K562 (cell line): ENCODE measurements around the gene ANKRD34A. TPM values are rescaled to one million over a fixed set of nuclear protein-coding genes. Genes with fewer than 3 reads are reported as not detected.

Source experiments
- ATF3 ChIP-seq, 2 experiments: fragments of 450-650 bp in 1 of 2; sonication (generic) in 1 of 2; formaldehyde crosslinking in 1 of 2; IDR thresholded peaks in 1 of 2; conservative IDR thresholded peaks in 1 of 2; 2 replicates each; pipeline versions ENCODE4 v1.6.1 to v1.8.1; 2016 to 2023; ENCODE audit warnings: mild to moderate bottlenecking in 2 of 2, moderate library complexity in 2 of 2, inconsistent platforms in 1 of 2, missing genetic modification reagents in 1 of 2
- CBX2 ChIP-seq: fragments of 200-600 bp; sonication (generic); IDR thresholded peaks from one replicate; pipeline ENCODE4 v1.6.1; 2012; ENCODE audit warnings: mild to moderate bottlenecking, low read length, inconsistent platforms; ENCODE audit not compliant: insufficient read depth, poor library complexity, severe bottlenecking
- JUN ChIP-seq, 2 experiments: sonication (generic) in 1 of 2; formaldehyde crosslinking in 1 of 2; IDR thresholded peaks; 2 replicates each; pipeline versions ENCODE4 v1.6.1 to v1.8.0; 2012 to 2022; ENCODE audit warnings: borderline replicate concordance in 2 of 2, mild to moderate bottlenecking in 2 of 2, improper control_type of control experiment in 1 of 2, low read depth in 1 of 2, low read length in 1 of 2, missing genetic modification reagents in 1 of 2
- MGA ChIP-seq: fragments of 450-650 bp; IDR thresholded peaks from 2 replicates; pipeline ENCODE4 v1.6.1; 2016; ENCODE audit warnings: mild to moderate bottlenecking, moderate library complexity
- NR1H2 ChIP-seq: sonication (generic); formaldehyde crosslinking; IDR thresholded peaks from 2 replicates; pipeline ENCODE4 v1.4.0; 2020; ENCODE audit warnings: mild to moderate bottlenecking, missing genetic modification reagents
- SIX5 ChIP-seq, 2 experiments: IDR thresholded peaks; 2 replicates each; pipeline ENCODE4 v1.6.1; 2011; ENCODE audit warnings: low read length in 2 of 2, borderline replicate concordance in 1 of 2, low read depth in 1 of 2, mild to moderate bottlenecking in 1 of 2, moderate library complexity in 1 of 2; ENCODE audit not compliant: insufficient read depth in 1 of 2
- ZNF695 ChIP-seq: fragments of 450-650 bp; formaldehyde crosslinking; IDR thresholded peaks from 2 replicates; pipeline ENCODE4 v1.4.0; 2020; ENCODE audit warnings: mild to moderate bottlenecking, moderate library complexity
- polyA plus RNA-seq, 8 experiments: library from polyadenylated mRNA; depleted of rRNA in 4 of 8; stranded (reverse) in 5 of 8; unstranded in 3 of 8; fragments of >200 nt; fragmentation: Nextera tagmentation in 2 of 8; fragmentation: Illumina TruSeq in 1 of 8; extraction: Ambion mirVana in 2 of 8; extraction: Trizol in 1 of 8; gene quantifications; 2 replicates each; pipeline versions ENCODE4 v1.2.1 to v1.2.3, GENCODE V29; 2011 to 2014; ENCODE audit warnings: inconsistent platforms in 1 of 8, missing spikeins in 1 of 8
- total RNA-seq, 7 experiments: library from RNA; depleted of rRNA in 6 of 7; stranded (reverse); fragments of >200 nt in 6 of 7; fragmentation: Illumina TruSeq in 2 of 7; extraction: Trizol in 2 of 7; gene quantifications; 2 replicates each; pipeline versions ENCODE4 v1.2.1 to v1.2.3, GENCODE V29; 2011 to 2021; ENCODE audit warnings: low replicate concordance in 1 of 7

ANKRD34A gene
- total and polyA plus RNA-seq, 9 of the 15 experiments (the other 6 are each of a cell fraction or from before 2014, with no cell fraction given): 0.06 to 1.6 (median 0.43) TPM

GRCh38 chr1:145942871-145943270 is 21.5 kb downstream of the ANKRD34A start (continued):
- TF ChIP-seq JUN (IDR thresholded peaks at IDR 0.05; ENCODE audit: borderline replicate concordance, low read depth, low read length) (no peak), JUN (CRISPR knock-in tag; IDR thresholded peaks at IDR 0.05; ENCODE audit: borderline replicate concordance) (no peak), MGA (no peak), NR1H2 (no peak), ZNF695 (CRISPR knock-in tag) (no peak), CBX2 (no peak), SIX5 (IDR thresholded peaks at IDR 0.05; ENCODE audit: borderline replicate concordance in 1 of 2, insufficient read depth in 1 of 2, low read depth in 1 of 2, low read length in 2 of 2) (no peak), ATF3 (IDR thresholded peaks at IDR 0.05) (no peak), ATF3 (CRISPR knock-in tag; conservative IDR thresholded peaks at IDR 0.05) (no peak)
